Activated naive CD4-positive, alpha-beta T cell treated with anti-CD3 and anti-CD28 coated beads, Interleukin-2, amount 50 U/mL, for 16 hours (primary cell): ENCODE results near the gene LPIN1.
"Not testable (repeated sequence)": the region's sequence is repeated elsewhere in the genome, so short reads cannot be mapped to it uniquely, and the experiment has no call there.

Experiments
- DNase-seq: peaks from one replicate; pipeline ENCODE4 v3.0.0-alpha.2; 2020

Gene LPIN1

GRCh38 chr2:11744631-11745394, 1.6 kb upstream of the LPIN1 start:
- DNase-seq: no peak

- no peak for DNase-seq
These were observed 638 bp upstream of the LPIN1 start for GRCh38 chr2:11745613-11746375.

- DNase-seq: no peak
These were observed 501 bp downstream of the LPIN1 start for GRCh38 chr2:11746807-11747459.

- no peak for DNase-seq
These were observed 1.8 kb downstream of the LPIN1 start for GRCh38 chr2:11748018-11748860.

GRCh38 chr2:11748861-11749645, 2.6 kb downstream of the LPIN1 start:
- no peak for DNase-seq

- no peak for DNase-seq
These were observed 3.4 kb downstream of the LPIN1 start for GRCh38 chr2:11749646-11750349.

GRCh38 chr2:11750422-11750821, 4.0 kb downstream of the LPIN1 start:
- DNase-seq: peak; percentile 39

GRCh38 chr2:11750917-11751316, 4.5 kb downstream of the LPIN1 start:
- DNase-seq: no peak

GRCh38 chr2:11752906-11753305, 6.5 kb downstream of the LPIN1 start:
- DNase-seq: no peak

- no peak for DNase-seq
These were observed 7.0 kb downstream of the LPIN1 start for GRCh38 chr2:11753452-11753885.

- DNase-seq: peak; percentile 77
These were observed 7.7 kb downstream of the LPIN1 start for GRCh38 chr2:11753886-11754699.

GRCh38 chr2:11754700-11755015, 8.2 kb downstream of the LPIN1 start:
- DNase-seq: no peak

GRCh38 chr2:11757101-11757500, 10.7 kb downstream of the LPIN1 start:
- DNase-seq: no peak

GRCh38 chr2:11758187-11758586, 11.8 kb downstream of the LPIN1 start:
- DNase-seq: no peak

- no peak for DNase-seq
These were observed 12.2 kb downstream of the LPIN1 start for GRCh38 chr2:11758647-11759046.

GRCh38 chr2:11759182-11759975, 12.9 kb downstream of the LPIN1 start:
- not testable (repeated sequence) for DNase-seq

GRCh38 chr2:11761259-11761658, 14.8 kb downstream of the LPIN1 start:
- no peak for DNase-seq

- DNase-seq: no peak
These were observed 15.6 kb downstream of the LPIN1 start for GRCh38 chr2:11762031-11762430.

GRCh38 chr2:11762799-11763461, 16.5 kb downstream of the LPIN1 start:
- DNase-seq: no peak
